Fibroblast of skin of left quadriceps (primary cell): ENCODE results near the gene DNAH11.
"Not testable (repeated sequence)": the region's sequence is repeated elsewhere in the genome, so short reads cannot be mapped to it uniquely, and the experiment has no call there.

Experiments used
- DNase-seq, 2 experiments: peaks; one replicate each; pipeline ENCODE4 v3.0.0-alpha.2; 2013; ENCODE audit warnings: low read depth in 2 of 2

The DNAH11 gene

DNA sequence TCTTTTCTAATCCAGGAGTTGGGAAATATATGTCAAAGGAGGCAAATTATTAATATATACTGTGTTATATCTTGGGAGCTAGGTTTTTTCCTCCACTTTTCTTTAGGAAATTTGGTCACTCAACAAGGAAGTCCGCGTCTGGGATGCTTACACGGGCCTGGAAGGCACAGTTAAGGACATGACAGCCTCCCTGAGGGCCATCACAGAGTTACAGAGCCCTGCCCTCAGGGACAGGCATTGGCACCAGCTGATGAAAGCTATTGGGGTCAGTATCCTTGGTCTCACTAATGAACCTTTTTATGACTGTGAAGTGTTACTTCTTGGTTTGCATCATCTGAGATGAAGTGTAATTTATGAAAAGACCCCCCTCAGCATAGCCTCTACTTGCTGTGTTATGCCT is 74.7 kb downstream of the DNAH11 start:
- no peak for DNase-seq

DNA sequence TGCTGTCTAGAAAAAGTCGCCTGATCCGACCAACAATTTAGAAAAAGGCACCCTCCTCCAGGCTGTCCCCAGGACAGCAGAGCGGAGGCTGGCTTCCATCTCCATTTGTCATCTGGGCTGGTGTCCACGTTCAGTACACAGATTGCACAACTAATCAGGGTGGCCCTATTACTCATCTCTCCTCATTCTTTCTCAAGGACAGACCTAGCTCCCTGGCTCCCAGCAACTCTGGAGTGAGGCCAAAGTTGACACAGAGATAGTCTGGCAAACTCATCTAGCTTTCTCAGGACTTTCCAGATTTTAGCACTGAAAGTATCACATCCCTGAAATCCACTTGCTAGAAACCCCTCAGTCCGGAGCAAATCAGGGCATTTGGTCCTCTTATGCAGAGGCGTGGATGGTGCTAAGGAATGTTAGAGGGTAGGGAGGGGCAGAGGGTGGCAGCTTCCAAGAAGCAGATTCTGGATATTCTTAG is 75.1 kb downstream of the DNAH11 start:
- DNase-seq: peak in 1 of 2 experiments; percentile 5

DNA sequence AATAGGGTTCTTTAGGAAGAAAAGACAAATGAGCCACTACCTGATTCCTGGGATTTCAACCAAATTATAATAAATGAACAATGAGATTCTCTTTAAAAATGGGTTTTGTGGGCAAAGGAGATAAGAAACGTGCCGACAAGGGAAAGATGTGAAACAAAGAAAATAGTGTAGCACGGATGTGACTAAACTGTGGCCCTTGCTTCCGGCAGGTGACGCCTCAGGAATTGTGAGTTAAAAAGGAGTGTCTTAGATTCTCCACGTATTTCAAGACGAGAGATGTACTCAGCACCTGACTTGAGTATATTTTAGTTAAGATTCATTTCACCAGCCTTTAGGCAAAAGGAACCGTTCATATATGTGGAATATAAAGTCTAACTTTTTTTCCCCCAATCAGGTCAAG is 75.9 kb downstream of the DNAH11 start:
- DNase-seq: no peak

DNA sequence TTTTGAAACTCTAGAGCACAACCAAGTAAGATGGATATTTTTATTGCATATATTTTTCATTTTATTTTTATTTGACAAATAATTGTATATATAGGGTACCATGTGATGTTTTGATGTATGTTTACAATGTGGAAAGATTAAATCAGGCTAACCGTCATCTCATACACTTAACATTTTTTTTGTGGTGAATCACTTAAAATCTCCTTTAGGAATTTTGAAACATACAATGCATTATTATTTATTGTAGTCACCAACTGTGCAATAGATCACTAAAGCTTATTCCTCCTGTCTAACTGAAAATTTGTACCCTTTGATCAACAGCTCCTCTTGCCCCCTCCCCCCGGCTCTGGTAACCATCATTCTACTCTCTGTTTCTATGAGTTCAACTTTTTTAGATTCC is 77.2 kb downstream of the DNAH11 start:
- DNase-seq: no peak

DNA sequence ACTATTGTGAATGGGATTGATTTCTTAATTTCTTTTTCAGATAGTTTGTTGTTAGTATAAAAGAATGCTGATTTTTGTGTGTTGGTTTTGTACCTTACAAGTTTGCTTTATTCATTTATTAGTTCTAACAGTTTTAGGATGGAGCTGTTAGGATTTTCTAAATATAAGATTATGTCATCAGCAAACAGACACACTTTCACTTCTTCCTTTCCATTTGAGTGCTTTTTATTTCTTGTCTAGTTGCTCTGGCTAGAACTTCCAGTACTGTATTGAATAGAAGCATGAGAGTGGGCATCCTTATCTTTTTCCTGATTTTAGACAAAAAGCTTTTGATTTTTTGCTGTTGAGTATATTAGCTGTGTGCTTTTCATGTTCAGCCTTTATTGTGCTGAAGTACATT is 81.5 kb downstream of the DNAH11 start:
- DNase-seq: no peak

DNA sequence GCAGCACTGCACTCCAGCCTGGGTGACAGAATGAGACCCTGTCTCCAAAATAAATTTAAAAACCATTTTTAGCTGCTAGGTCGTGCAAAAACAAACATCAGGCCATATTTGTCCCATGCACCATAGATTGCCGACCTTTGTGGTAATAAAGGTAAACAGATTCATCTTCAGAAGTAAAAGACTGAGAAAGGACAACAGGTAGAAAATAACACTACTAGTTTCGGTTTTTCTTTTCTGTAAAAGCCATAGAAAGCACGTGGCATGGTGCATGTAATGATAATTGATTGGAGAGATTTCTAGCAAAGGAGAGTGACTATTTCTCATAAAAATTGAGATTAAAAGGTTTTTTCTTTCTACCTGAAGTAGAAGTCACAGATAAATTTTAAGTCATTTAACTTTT is 93.9 kb downstream of the DNAH11 start:
- no peak for DNase-seq

DNA sequence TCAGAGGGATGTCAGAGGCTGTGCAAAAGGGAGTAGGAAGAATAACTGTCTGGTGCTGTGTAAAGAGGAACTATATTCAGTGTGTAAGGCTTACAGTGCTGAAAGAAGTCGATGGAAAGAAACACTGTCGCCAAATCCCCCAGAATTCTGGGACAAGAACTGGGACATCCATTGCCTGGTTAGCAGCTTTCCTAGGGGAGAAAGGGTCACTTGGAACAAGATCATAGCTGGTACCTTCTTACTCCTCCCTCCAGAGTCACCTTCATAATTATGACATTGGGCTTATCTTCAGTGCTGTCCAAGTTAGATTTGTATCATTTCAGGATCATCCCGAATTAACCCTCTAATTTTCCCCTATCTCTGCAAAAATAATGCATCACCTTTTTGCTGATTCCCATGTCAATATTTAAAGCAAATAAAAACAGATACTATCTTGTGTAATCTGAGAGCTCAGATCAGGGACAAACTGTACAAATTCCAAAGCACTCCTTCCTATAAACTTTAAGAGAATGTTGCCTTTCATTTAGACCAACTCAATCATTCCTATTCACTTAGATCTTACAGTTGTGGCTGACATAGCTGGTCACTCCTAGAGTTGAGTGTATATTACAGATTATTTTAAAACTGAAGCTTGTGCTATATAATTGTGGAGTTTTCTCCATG is 96.5 kb downstream of the DNAH11 start:
- no peak for DNase-seq

DNA sequence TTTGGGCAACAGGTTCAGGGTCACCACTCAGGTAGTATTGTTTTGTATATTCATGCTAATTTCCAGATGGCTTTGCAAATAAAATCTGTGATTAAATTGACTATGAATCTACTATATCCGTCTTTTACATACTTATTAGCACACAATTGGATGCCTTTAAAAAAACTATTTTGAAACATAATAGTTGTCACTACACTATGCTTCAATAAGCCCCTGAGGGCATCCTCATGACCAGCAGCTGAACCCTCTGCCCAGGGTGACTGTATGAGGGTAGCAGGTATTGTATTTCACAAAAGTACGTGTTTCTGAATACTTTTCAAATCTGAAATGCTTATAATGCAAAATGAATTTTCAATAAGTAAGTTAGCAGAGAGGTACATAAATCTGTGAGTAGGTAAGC is 97.3 kb downstream of the DNAH11 start:
- DNase-seq: no peak

DNA sequence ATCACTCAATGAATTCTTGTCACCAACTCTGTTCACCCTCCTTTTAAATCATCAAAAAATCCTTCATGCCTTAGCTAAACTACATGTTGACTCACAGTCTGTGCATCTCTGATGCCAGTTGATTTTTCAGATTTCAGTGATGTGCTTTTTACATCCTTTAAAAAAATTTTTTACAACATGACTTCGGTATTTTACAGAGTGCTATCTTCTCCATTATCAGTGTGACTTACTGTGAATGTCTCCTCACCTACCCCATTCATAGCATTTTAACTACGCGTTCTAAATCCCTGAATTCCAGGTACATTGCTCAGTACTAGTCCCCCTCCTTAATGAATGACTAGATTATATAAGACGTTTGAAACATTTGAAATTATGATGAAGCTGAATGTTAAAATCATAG is 98.7 kb downstream of the DNAH11 start:
- DNase-seq: no peak

DNA sequence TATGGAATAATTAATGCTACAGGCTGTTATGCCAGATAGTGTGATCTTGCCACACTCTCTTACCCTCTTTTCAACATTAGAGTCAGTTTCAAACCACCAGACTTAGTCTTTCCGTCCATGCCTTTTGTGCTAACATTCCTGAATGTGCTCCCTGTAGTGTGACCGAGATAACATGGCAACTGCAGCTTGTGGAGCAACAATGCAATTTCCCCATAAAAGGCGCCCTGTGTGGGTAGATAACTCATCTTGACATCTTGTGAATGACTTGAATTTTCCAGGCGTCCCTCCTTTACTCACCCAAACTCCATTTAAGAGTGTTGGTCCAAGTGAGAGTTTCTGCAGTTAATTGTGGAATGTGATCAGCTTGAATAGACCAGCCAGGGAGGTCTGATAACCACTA is 99.6 kb downstream of the DNAH11 start:
- DNase-seq: no peak

DNA sequence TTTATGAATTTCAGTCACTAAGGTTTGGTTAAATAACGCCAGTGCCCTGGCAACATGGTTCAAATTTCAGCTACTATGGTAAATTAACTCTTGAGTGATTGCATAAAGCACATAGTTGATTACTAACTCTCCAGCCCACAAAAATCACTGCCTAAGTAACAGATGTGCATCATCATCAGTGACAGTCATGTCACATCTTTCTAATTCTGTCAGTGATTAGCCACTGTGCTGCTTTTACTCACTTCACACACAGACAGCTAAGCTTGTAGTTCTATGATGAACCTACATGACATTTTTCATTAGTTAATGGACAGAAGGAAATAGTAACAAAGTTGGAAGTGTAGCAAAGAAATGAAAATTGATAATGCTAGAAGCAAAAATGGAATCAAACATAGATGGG is 108.9 kb downstream of the DNAH11 start:
- no peak for DNase-seq

DNA sequence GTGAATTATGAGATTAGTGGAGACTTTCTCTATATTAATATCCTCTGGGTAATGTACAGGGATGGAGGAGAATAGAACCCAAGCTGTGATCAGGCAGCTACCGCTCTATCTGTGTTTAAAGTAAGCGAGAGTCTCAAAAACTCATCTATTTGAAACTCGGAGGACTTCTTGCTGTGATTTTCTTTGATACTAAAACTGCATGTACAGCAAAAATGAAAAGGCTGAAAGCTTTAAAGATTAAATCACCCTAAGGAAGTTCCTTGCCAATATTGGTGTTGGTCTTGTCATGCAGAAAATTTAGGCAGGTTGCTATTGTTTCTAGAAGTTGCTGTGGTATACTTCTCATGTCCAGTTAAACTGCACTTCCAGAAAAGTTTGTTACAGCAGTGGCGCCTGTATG is 110.8 kb downstream of the DNAH11 start:
- no peak for DNase-seq

DNA sequence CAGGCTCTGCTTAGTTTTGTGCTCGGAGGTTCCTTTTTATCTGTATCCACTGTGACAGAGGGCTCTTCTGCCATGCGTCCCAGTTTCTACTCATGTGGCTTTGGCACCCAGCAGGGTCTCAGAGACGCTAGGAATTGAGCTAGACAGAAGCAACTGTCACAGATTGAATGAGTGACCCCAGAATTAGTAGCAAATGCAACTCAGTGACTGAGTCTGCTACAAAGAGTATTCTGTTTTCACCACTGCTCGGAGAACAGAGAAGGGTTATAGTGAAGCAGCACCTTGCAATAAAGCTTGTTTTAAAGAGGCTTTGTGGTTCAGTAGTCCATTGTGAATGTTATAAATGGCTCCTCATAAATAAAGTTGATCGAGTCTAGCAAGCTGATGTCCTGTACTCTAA is 113.2 kb downstream of the DNAH11 start:
- no peak for DNase-seq

DNA sequence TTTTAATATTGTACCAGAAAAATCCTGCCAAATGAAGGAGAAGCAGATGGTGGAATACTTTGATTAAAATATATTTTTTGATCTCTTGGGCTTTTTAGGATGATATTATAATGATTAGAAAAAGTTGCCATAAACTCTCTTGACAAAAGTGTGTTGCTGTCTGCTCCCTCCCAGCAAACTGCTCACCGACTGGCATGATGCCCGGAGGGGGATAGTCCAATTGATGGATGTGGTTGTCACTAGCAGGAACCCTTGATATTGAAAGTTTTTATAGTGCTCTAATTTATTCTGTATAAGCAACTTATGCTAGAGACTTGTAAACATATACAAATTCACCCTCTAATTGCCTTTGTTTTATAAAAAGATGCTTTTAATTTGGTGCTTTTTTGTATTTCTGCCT is 114.0 kb downstream of the DNAH11 start:
- DNase-seq: no peak

DNA sequence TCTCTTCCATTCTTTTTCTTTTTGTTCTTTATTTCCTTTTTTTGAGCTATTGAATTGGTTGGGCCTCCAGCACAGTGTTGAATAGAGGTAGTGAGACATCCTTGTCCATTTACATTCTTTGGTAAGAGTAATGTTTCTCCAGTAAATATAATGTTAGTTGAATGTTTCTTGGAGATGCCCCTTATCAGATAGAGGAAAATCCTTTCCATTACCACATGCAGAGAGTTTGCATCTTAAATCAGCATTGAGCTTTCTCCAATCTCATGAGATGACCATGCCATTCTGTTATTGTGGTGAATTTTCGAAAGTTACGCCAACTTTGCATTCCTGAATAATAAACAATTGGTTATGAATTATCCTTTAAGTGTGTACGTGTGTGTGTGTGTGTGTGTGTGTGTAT is 127.7 kb downstream of the DNAH11 start:
- DNase-seq: no peak

DNA sequence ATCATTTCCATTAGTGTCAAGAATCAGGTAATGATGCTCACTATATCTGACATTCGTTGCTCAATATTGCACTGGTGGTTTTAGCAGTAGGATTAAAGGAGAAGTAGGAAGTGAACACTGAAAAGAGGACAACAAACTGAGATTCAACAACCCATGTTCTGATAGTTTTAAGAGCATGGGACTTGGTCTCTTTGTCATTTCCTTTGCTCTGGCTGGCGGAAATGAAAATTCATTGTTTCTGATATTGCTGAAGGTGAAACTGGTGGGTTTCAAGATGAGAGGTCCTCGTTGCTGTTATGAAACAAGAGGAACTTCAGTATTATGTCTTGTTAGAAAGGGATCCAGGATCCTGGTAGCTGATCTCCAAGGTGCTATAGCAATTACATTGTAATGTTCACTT is 129.0 kb downstream of the DNAH11 start:
- no peak for DNase-seq

DNA sequence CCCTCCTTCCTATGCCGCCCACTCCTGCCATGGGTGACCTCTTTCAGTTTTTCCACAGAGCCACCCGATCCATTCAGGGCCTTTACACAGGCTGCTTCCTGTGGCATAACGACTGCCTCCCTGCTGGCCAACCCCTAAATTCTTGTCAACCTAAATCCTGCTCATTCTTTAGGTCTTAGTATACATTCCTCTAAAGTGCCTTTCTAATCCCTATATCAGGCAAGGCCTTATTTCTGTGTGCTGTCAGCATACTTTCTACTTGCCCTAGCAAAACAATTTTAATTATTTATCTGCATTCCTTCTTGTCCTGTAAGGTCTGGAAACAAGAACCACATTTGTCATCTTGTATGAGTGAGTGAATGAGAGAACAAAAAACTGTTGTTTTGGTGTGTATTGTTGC is 132.4 kb downstream of the DNAH11 start:
- no peak for DNase-seq

DNA sequence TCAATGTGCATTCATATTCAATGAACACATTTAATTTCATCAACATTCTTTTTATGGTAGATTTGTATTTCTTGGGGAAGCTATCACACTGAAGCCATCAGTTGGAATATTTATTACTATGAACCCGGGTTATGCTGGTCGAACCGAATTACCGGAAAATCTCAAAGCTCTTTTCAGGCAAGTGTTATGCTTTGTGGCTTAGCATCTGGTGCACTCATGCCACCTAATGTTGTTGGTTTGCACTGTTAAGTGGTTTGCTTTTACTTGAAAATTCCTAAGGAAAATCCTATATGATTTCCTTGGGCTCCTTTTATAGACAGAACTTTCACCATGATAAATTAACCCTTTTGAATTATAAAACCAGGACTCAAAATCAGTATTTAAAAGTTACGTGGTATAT is 147.9 kb downstream of the DNAH11 start:
- DNase-seq: no peak

DNA sequence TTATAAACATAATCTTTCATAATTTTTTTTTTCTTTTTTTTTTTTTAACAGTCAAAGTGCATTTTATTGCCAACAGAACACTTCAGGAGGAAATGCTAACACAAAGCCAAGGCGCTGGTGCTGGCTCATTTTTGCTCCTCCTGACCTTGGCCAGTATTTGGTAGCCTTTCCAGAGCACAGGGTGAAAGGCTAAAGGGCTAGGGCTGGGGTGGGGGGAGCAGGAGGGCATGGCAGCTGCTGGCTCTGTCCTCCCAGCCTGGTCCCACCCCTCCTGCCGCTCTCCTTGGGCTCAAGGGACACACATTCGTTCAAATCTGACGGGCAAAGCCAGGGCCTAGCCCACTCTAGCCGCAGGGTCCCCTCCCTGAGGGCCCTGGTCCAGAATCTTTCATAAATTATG is 148.3 kb downstream of the DNAH11 start:
- DNase-seq: not testable (repeated sequence)

DNA sequence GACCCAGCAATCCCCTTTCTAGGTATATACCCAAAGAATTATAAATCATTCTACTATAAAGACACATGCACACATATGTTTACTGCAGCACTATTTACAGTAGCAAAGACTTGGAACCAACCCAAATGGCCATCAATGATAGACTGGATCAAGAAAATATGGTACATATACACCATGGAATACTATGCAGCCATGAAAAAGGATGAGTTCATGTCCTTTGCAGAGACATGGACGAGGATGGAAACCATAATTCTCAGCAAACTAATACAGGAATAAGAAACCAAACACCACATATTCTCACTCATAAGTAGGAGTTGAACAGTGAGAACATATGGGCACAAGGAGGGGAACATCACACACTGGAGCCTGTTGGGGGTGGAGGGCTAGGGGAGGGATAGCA is 157.7 kb downstream of the DNAH11 start:
- DNase-seq: not testable (repeated sequence)

DNA sequence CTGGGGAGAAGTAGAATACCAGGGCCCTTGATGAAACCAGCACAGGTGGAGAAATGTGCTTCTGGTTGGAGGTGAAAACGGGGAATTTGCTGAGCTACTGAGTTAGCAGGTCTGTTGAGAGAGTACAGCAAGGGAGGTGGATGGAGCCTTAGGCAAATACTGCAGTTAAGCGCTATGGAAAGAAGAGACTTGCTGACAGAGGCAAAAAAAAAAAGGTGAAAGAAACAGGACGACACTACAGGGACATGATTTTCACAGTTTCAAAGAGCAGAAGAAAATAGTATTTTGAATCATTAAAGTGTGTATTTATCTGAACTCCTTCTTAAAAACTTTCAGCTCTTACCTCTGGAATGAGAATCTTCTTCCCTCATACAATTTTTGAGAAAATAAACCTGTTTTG is 159.5 kb downstream of the DNAH11 start:
- no peak for DNase-seq

DNA sequence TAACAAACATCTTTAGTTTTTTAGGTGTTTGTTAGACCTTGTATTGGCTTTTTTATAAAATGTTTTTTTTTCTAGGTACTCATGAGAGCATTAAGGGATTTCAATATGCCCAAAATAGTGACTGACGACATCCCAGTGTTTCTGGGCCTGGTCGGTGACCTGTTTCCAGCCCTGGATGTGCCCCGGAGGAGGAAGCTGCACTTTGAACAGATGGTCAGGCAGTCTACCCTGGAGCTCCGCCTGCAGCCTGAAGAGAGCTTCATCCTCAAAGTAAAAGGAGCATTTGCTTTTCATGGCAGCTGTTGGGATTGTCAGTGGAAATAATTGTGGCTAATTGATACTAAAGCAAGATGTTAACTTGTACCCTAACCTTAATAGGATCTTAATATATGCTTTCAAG is 161.5 kb downstream of the DNAH11 start:
- no peak for DNase-seq

DNA sequence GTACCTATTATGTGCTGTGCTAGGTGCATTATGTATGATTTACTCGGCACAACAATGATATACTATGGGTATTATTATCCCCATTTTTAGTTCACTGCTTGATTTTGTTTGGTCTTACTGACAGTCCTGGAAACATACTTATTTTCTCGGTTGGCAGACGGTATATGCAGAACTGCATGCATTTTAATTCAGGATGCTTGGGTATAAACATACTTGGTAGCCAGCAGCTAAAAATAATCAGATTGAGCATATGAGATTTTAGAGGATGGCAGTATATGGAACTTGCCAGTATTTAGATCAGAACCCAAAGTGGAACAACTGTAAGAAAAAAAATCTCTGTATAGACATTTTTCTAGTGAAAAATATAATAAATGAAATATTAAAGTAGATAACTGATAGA is 163.3 kb downstream of the DNAH11 start:
- no peak for DNase-seq

DNA sequence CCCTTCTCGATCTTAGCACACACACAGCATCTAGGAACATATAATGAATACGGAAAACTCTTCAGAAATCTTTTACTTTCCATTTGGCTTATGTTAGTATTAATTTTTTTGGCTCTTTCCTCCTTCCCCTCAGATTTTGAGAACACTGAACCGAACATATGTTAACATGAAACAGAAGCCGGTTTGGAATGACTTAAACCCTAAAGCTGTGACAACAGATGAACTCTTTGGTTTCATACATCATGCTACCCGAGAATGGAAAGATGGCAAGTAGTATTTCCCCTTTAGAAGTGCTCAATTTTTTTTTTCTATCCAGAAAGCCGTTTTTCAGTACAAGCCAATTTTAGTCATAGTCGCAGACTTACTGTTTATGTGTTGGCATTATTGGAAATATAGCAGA is 164.7 kb downstream of the DNAH11 start:
- no peak for DNase-seq
